HG02938 (cell line): ENCODE measurements around the gene PCF11.
"Not testable (repeated sequence)": the region's sequence is repeated elsewhere in the genome, so short reads cannot be mapped to it uniquely, and the experiment has no call there.

Source experiments
- ATAC-seq: cut with Tn5 transposase; IDR thresholded peaks from one replicate; pipeline ENCODE4 v1.9.1; 2021; ENCODE audit warnings: mild to moderate bottlenecking, moderate library complexity; ENCODE audit not compliant: unreplicated experiment

The PCF11 gene

GRCh38 chr11:83156996-83157593 lies at the start of gene PCF11:
Gene PCF11 (plus strand): TSS chr11:83157131. CDS start chr11:83157440, 309 bp downstream.
- peak; percentile 5 for ATAC-seq

- ATAC-seq = no peak
Measured at GRCh38 chr11:83112886-83113285, 44.0 kb upstream of the PCF11 start.

- ATAC-seq = no peak
Measured at GRCh38 chr11:83115026-83115425, 41.9 kb upstream of the PCF11 start.

- no peak for ATAC-seq
Measured at GRCh38 chr11:83115551-83115950, 41.4 kb upstream of the PCF11 start.

- no peak for ATAC-seq
Measured at GRCh38 chr11:83116015-83116641, 40.8 kb upstream of the PCF11 start.

GRCh38 chr11:83118814-83119213 lies 38.1 kb upstream of the PCF11 start:
- no peak for ATAC-seq

GRCh38 chr11:83119216-83119615 lies 37.7 kb upstream of the PCF11 start:
- no peak for ATAC-seq

GRCh38 chr11:83120327-83120726 lies 36.6 kb upstream of the PCF11 start:
- no peak for ATAC-seq

GRCh38 chr11:83122050-83122449 lies 34.9 kb upstream of the PCF11 start:
- no peak for ATAC-seq

GRCh38 chr11:83122766-83123165 lies 34.2 kb upstream of the PCF11 start:
- no peak for ATAC-seq

- no peak for ATAC-seq
Measured at GRCh38 chr11:83124636-83125424, 32.1 kb upstream of the PCF11 start.

- no peak for ATAC-seq
Measured at GRCh38 chr11:83125577-83125976, 31.4 kb upstream of the PCF11 start.

- no peak for ATAC-seq
Measured at GRCh38 chr11:83127310-83127637, 29.7 kb upstream of the PCF11 start.

GRCh38 chr11:83132191-83132590 lies 24.7 kb upstream of the PCF11 start:
- no peak for ATAC-seq

- not testable (repeated sequence) for ATAC-seq
Measured at GRCh38 chr11:83133266-83133665, 23.7 kb upstream of the PCF11 start.

- ATAC-seq = no peak
Measured at GRCh38 chr11:83139310-83139709, 17.6 kb upstream of the PCF11 start.

- ATAC-seq = peak; percentile 95
Measured at GRCh38 chr11:83140691-83141455, 16.1 kb upstream of the PCF11 start.

- no peak for ATAC-seq
Measured at GRCh38 chr11:83147895-83148294, 9.0 kb upstream of the PCF11 start.

- no peak for ATAC-seq
Measured at GRCh38 chr11:83150450-83150849, 6.5 kb upstream of the PCF11 start.

- no peak for ATAC-seq
Measured at GRCh38 chr11:83151274-83151977, 5.5 kb upstream of the PCF11 start.

GRCh38 chr11:83152264-83152663 lies 4.7 kb upstream of the PCF11 start:
- no peak for ATAC-seq
